A549 (cell line): ENCODE measurements around the gene ZNF646. TPM values are rescaled to one million over a fixed set of nuclear protein-coding genes. Genes with fewer than 3 reads are reported as not detected.

ENCODE experiments used
- ATAC-seq, 2 experiments: fragments of 200-7000 bp in 1 of 2; fragments of >200 bp in 1 of 2; cut with Nextera tagmentation in 1 of 2; cut with Tn5 transposase in 1 of 2; 3 replicates each; pipeline versions ENCODE4 v1.8.0 to v1.9.1; 2018 to 2020; ENCODE audit warnings: mild to moderate bottlenecking in 1 of 2, moderate library complexity in 1 of 2
- CTCF ChIA-PET: fragments of 300-600 bp; sonication (Branson Sonifier 250); formaldehyde crosslinking; extraction: SDS; loops from one replicate; lab custom pipeline; 2021; ENCODE audit warnings: antibody characterized with exemption, inconsistent platforms; lab: Yijun Ruan, JAX
- POLR2A ChIA-PET: fragments of 350-600 bp; formaldehyde crosslinking; extraction: SDS; loops from one replicate; lab custom pipeline; 2021; ENCODE audit warnings: antibody characterized with exemption, inconsistent platforms; lab: Yijun Ruan, JAX
- DNase-seq, 2 experiments: peaks; one replicate each; pipeline versions ENCODE4 v3.0.0 to v3.0.0-alpha.2; 2011 to 2016; ENCODE audit warnings: low read depth in 1 of 2, low spot score in 1 of 2
- FAIRE-seq: peaks from 2 replicates; lab custom pipeline; 2011; peaks lifted over from hg19 to GRCh38; lab: Jason Lieb, UNC
- H3K27ac ChIP-seq, 2 experiments: fragments of >200 bp; sonication (Bioruptor Twin); formaldehyde crosslinking; 3 replicates each; pipeline ENCODE4 v1.5.1; 2016 to 2017
- H3K4me1 ChIP-seq: fragments of >200 bp; sonication (Bioruptor Twin); formaldehyde crosslinking; 3 replicates; pipeline ENCODE4 v1.6.1; 2016
- H3K4me2 ChIP-seq: fragments of >200 bp; sonication (Bioruptor Twin); formaldehyde crosslinking; 3 replicates; pipeline ENCODE4 v1.6.1; 2016
- H3K4me3 ChIP-seq: fragments of >200 bp; sonication (Bioruptor Twin); formaldehyde crosslinking; 3 replicates; pipeline ENCODE4 v1.5.1; 2016
- H3K9me3 ChIP-seq: fragments of >200 bp; sonication (Bioruptor Twin); formaldehyde crosslinking; 3 replicates; pipeline ENCODE4 v1.6.1; 2016
- CBX8 ChIP-seq: fragments of 200-600 bp; sonication (generic); IDR thresholded peaks from 2 replicates; pipeline ENCODE4 v1.6.1; 2016
- CHD4 ChIP-seq: fragments of 200-600 bp; sonication (generic); IDR thresholded peaks from 2 replicates; pipeline ENCODE4 v1.6.1; 2016; ENCODE audit warnings: antibody characterized with exemption, mild to moderate bottlenecking, borderline replicate concordance
- CTCF ChIP-seq: fragments of >200 bp; sonication (Bioruptor Twin); formaldehyde crosslinking; IDR thresholded peaks from 3 replicates; pipeline ENCODE4 v1.5.1; 2016
- EHF ChIP-seq: fragments of 250-450 bp; sonication (Bioruptor Pico); IDR thresholded peaks from 2 replicates; pipeline ENCODE4 v1.5.0; 2020; ENCODE audit warnings: mild to moderate bottlenecking
- EHMT2 ChIP-seq: fragments of 200-600 bp; sonication (generic); IDR thresholded peaks from 2 replicates; pipeline ENCODE4 v1.6.1; 2016; ENCODE audit warnings: antibody characterized with exemption, low read depth, mild to moderate bottlenecking, moderate library complexity
- ELK1 ChIP-seq: fragments of 150-350 bp; IDR thresholded peaks from 2 replicates; pipeline ENCODE4 v1.6.1; 2014; ENCODE audit warnings: low read depth, mild to moderate bottlenecking, low read length
- EP300 ChIP-seq, 2 experiments: fragments of >200 bp; sonication (Bioruptor Twin); formaldehyde crosslinking; IDR thresholded peaks; 2 replicates in 1 of 2; 3 replicates in 1 of 2; pipeline ENCODE4 v1.6.1; 2016 to 2017
- ESRRA ChIP-seq: fragments of 150-350 bp; IDR thresholded peaks from 2 replicates; pipeline ENCODE4 v1.6.1; 2014; ENCODE audit warnings: mild to moderate bottlenecking, low read length, borderline replicate concordance
- FOSB ChIP-seq: fragments of 250-450 bp; sonication (Bioruptor Pico); IDR thresholded peaks from 2 replicates; pipeline ENCODE4 v1.5.0; 2020; ENCODE audit warnings: mild to moderate bottlenecking, moderate library complexity
- GATA3 ChIP-seq: IDR thresholded peaks from 2 replicates; pipeline ENCODE4 v1.6.1; 2012; ENCODE audit warnings: borderline replicate concordance
- HDAC2 ChIP-seq: fragments of 200-600 bp; sonication (generic); IDR thresholded peaks from 2 replicates; pipeline ENCODE4 v1.6.1; 2016
- HEYL ChIP-seq: fragments of 250-450 bp; sonication (Bioruptor Pico); IDR thresholded peaks from 2 replicates; pipeline ENCODE4 v1.8.0; 2021; ENCODE audit warnings: mild to moderate bottlenecking, moderate library complexity
- HOXA7 ChIP-seq: fragments of 250-450 bp; sonication (Bioruptor Pico); IDR thresholded peaks from 2 replicates; pipeline ENCODE4 v1.5.0; 2020; ENCODE audit warnings: mild to moderate bottlenecking, moderate library complexity
- KDM1A ChIP-seq: fragments of 200-600 bp; sonication (generic); IDR thresholded peaks from 2 replicates; pipeline ENCODE4 v1.6.1; 2016; ENCODE audit warnings: low read depth, mild to moderate bottlenecking
- MAFK ChIP-seq: fragments of 450-650 bp; IDR thresholded peaks from 2 replicates; pipeline ENCODE4 v1.6.1; 2014; ENCODE audit not compliant: partially characterized antibody
- MAX ChIP-seq: IDR thresholded peaks from 2 replicates; pipeline ENCODE4 v1.6.1; 2012
- MAZ ChIP-seq: fragments of 150-350 bp; IDR thresholded peaks from 2 replicates; pipeline ENCODE4 v1.6.1; 2014; ENCODE audit warnings: antibody characterized with exemption, low read depth, low read length, borderline replicate concordance
- NFE2L2 ChIP-seq: fragments of 150-350 bp; conservative IDR thresholded peaks from 2 replicates; pipeline ENCODE4 v1.6.1; 2014; ENCODE audit warnings: low read length
- NPAS2 ChIP-seq: fragments of 250-450 bp; sonication (Bioruptor Pico); IDR thresholded peaks from 2 replicates; pipeline ENCODE4 v1.8.0; 2022; ENCODE audit warnings: mild to moderate bottlenecking, moderate library complexity, borderline replicate concordance
- PHF8 ChIP-seq: fragments of 200-600 bp; sonication (generic); IDR thresholded peaks from 2 replicates; pipeline ENCODE4 v1.6.1; 2016; ENCODE audit warnings: low read depth, mild to moderate bottlenecking, antibody characterized with exemption, moderate library complexity, borderline replicate concordance
- POLR2A ChIP-seq: IDR thresholded peaks from 2 replicates; pipeline ENCODE4 v1.6.1; 2012; ENCODE audit warnings: mild to moderate bottlenecking, low read length
- POLR2AphosphoS2 ChIP-seq: conservative IDR thresholded peaks from 2 replicates; pipeline ENCODE4 v1.6.1; 2012; ENCODE audit warnings: low read length, improper control_type of control experiment, inconsistent platforms
- RAD21 ChIP-seq, 2 experiments: fragments of >200 bp in 1 of 2; sonication (Bioruptor Twin) in 1 of 2; formaldehyde crosslinking in 1 of 2; IDR thresholded peaks in 1 of 2; conservative IDR thresholded peaks in 1 of 2; 2 replicates in 1 of 2; 3 replicates in 1 of 2; pipeline ENCODE4 v1.6.1; 2012 to 2018; ENCODE audit warnings: inconsistent platforms in 1 of 2
- RARB ChIP-seq: fragments of 250-450 bp; sonication (Bioruptor Pico); IDR thresholded peaks from 2 replicates; pipeline ENCODE4 v1.8.0; 2021; ENCODE audit warnings: mild to moderate bottlenecking, moderate library complexity
- ZNF302 ChIP-seq: fragments of 250-450 bp; sonication (Bioruptor Pico); IDR thresholded peaks from 2 replicates; pipeline ENCODE4 v1.9.0; 2021; ENCODE audit warnings: inconsistent platforms, mild to moderate bottlenecking, moderate library complexity
- WGBS: methylation state at CpG from one replicate; pipeline ENCODE4 v1.1.6; 2017; ENCODE audit errors: missing lambda C conversion rate; 5-methylcytosine and 5-hydroxymethylcytosine counted together
- polyA plus RNA-seq, 4 experiments: library from polyadenylated mRNA; depleted of rRNA in 3 of 4; stranded (reverse); fragments of >200 nt; fragmentation: RNase III in 1 of 4; extraction: RNeasy Plus Mini Kit Qiagen cat#74134 plus additional on column Dnase treatment in 1 of 4; gene quantifications; 2 replicates in 3 of 4; 3 replicates in 1 of 4; pipeline ENCODE4 v1.2.3, GENCODE V29; 2011 to 2017
- TF ChIP-seq, protein P1 (sequence below): fragments of 250-450 bp; sonication (Bioruptor Pico); IDR thresholded peaks from 2 replicates; pipeline ENCODE4 v1.5.0; 2021; ENCODE audit warnings: mild to moderate bottlenecking, moderate library complexity, borderline replicate concordance
- TF ChIP-seq, protein P2 (sequence below): fragments of 250-450 bp; sonication (Bioruptor Pico); IDR thresholded peaks from 2 replicates; pipeline ENCODE4 v1.5.0; 2020; ENCODE audit warnings: low read depth, mild to moderate bottlenecking, moderate library complexity

Gene ZNF646
- polyA plus RNA-seq, 2 of the 4 experiments (the other 2 are of a cell fraction), result 3.0 to 8.2 TPM

GRCh38 chr16:31038993-31039392, 35.2 kb upstream of the ZNF646 start (continued):
- TF ChIP-seq CTCF (no peak), POLR2AphosphoS2 (no peak), NPAS2 (CRISPR knock-in tag) (no peak), MAX (no peak), EP300 (IDR thresholded peaks at IDR 0.05) (no peak), PHF8 (no peak), RAD21 (conservative IDR thresholded peaks at IDR 0.05 in 1 of 2, IDR thresholded peaks at IDR 0.05 in 1 of 2) (no peak), EHMT2 (no peak)
- TF ChIP-seq, protein P1, sequence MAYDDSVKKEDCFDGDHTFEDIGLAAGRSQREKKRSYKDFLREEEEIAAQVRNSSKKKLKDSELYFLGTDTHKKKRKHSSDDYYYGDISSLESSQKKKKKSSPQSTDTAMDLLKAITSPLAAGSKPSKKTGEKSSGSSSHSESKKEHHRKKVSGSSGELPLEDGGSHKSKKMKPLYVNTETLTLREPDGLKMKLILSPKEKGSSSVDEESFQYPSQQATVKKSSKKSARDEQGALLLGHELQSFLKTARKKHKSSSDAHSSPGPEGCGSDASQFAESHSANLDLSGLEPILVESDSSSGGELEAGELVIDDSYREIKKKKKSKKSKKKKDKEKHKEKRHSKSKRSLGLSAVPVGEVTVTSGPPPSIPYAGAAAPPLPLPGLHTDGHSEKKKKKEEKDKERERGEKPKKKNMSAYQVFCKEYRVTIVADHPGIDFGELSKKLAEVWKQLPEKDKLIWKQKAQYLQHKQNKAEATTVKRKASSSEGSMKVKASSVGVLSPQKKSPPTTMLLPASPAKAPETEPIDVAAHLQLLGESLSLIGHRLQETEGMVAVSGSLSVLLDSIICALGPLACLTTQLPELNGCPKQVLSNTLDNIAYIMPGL (CRISPR knock-in tag), result no peak

GRCh38 chr16:31042866-31043265, 31.4 kb upstream of the ZNF646 start:
- 89% methylated on average over 8 of the region's 10 CpGs for WGBS
- ATAC-seq, result no peak
- POLR2A ChIA-PET, result no interaction called here
- no peak for FAIRE-seq
- no peak overlapping the region for H3K4me3 ChIP-seq
- no peak overlapping the region for H3K27ac ChIP-seq
- CTCF ChIA-PET, result interaction anchor here (0.7 to 4.7 kb wide), 3 partner anchors 30 to 89 kb away, joined by 3 to 22 read pairs (median 4); partner anchors contain the start of gene HSD3B7
- no peaks in the 10 kb centered on the region for H3K4me1 ChIP-seq
- no peak overlapping the region for H3K4me2 ChIP-seq
- TF ChIP-seq POLR2AphosphoS2 (no peak), RAD21 (conservative IDR thresholded peaks at IDR 0.05 in 1 of 2, IDR thresholded peaks at IDR 0.05 in 1 of 2) (no peak), FOSB (no peak), PHF8 (no peak), HEYL (no peak), HOXA7 (no peak), EHF (CRISPR knock-in tag) (no peak), POLR2A (no peak), CBX8 (no peak), ZNF302 (CRISPR knock-in tag) (no peak), MAX (no peak)
- no peaks in the 10 kb centered on the region for H3K9me3 ChIP-seq
- DNase-seq, result no peak

- whole genome bisulfite sequencing, result 82% methylated on average over 1 of the region's 1 CpG
- ATAC-seq (no peak), FAIRE-seq (no peak), DNase-seq (no peak)
- H3K4me3 ChIP-seq, result no peak overlapping the region
- H3K4me2 ChIP-seq, result no peak overlapping the region
- H3K27ac ChIP-seq, result no peak overlapping the region
- H3K4me1 ChIP-seq, result no peaks in the 10 kb centered on the region
- H3K9me3 ChIP-seq, result no peaks in the 10 kb centered on the region
- CTCF ChIA-PET, result interaction anchor here (1.2 to 4.7 kb wide), 2 partner anchors 59 to 90 kb away, joined by 3 to 22 read pairs; partner anchors contain the start of gene HSD3B7
- POLR2A ChIA-PET, result no interaction called here
- TF ChIP-seq HOXA7 (no peak), PHF8 (no peak), KDM1A (no peak), MAFK (no peak), ESRRA (no peak), MAZ (no peak), NFE2L2 (no peak), RARB (CRISPR knock-in tag) (no peak), EHF (CRISPR knock-in tag) (no peak), ELK1 (no peak), CTCF (no peak), CHD4 (no peak), EP300 (IDR thresholded peaks at IDR 0.05) (no peak), GATA3 (no peak), HDAC2 (no peak)
- TF ChIP-seq, protein P2, sequence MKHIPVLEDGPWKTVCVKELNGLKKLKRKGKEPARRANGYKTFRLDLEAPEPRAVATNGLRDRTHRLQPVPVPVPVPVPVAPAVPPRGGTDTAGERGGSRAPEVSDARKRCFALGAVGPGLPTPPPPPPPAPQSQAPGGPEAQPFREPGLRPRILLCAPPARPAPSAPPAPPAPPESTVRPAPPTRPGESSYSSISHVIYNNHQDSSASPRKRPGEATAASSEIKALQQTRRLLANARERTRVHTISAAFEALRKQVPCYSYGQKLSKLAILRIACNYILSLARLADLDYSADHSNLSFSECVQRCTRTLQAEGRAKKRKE (CRISPR knock-in tag), result no peak
Observed at GRCh38 chr16:31043352-31043751, 30.9 kb upstream of the ZNF646 start.
